PC-3 (cell line): ENCODE measurements around the gene MARCHF9. TPM values are rescaled to one million over a fixed set of nuclear protein-coding genes. Genes with fewer than 3 reads are reported as not detected.

Source experiments
- ATAC-seq: fragments of 200-7000 bp; cut with Tn5 transposase; 2 replicates; pipeline ENCODE4 v1.9.1; 2020; ENCODE audit warnings: mild to moderate bottlenecking, moderate library complexity
- BruUV-seq: library from RNA; stranded (reverse); fragments of 400-500 nt; replicated peaks from 2 replicates; lab custom pipeline; 2021; lab: Mats Ljungman, UMichigan
- CTCF ChIA-PET: fragments of 300-600 bp; sonication (Branson Sonifier 250); formaldehyde crosslinking; loops from one replicate; lab custom pipeline; 2022; ENCODE audit warnings: antibody characterized with exemption; lab: Charles Lee
- POLR2A ChIA-PET: fragments of 300-600 bp; sonication (Branson Sonifier 250); formaldehyde crosslinking; loops from one replicate; lab custom pipeline; 2022; ENCODE audit warnings: antibody characterized with exemption; ENCODE audit not compliant: unreplicated experiment; lab: Charles Lee
- DNase-seq: peaks from one replicate; pipeline ENCODE4 v3.0.0-alpha.2; 2015
- H2AFZ ChIP-seq: fragments of 300-600 bp; sonication (generic); 2 replicates; pipeline ENCODE4 v1.6.0; 2016; ENCODE audit warnings: antibody characterized with exemption, low read length
- H3F3A ChIP-seq: fragments of 300-600 bp; sonication (generic); one replicate; pipeline ENCODE4 v1.6.0; 2017; ENCODE audit warnings: antibody characterized with exemption, low read length, control low read depth, mild to moderate bottlenecking; ENCODE audit not compliant: unreplicated experiment
- H3K27ac ChIP-seq: fragments of 300-600 bp; sonication (generic); 2 replicates; pipeline ENCODE4 v1.5.1; 2016; ENCODE audit warnings: mild to moderate bottlenecking, low read length
- H3K27me3 ChIP-seq: fragments of 300-600 bp; sonication (generic); 2 replicates; pipeline ENCODE4 v1.6.1; 2016; ENCODE audit warnings: low read length, mixed read lengths
- H3K36me3 ChIP-seq: fragments of 300-600 bp; sonication (generic); 2 replicates; pipeline ENCODE4 v1.6.1; 2016; ENCODE audit warnings: low read depth, mixed run types, low read length, mixed read lengths
- H3K4me1 ChIP-seq: fragments of 300-600 bp; sonication (generic); 2 replicates; pipeline ENCODE4 v1.5.1; 2016; ENCODE audit warnings: low read length; ENCODE audit not compliant: insufficient read depth
- H3K4me2 ChIP-seq: fragments of 300-600 bp; sonication (generic); 2 replicates; pipeline ENCODE4 v1.6.0; 2016; ENCODE audit warnings: low read length
- H3K4me3 ChIP-seq: fragments of 300-600 bp; sonication (generic); 2 replicates; pipeline ENCODE4 v1.5.1; 2016; ENCODE audit warnings: mild to moderate bottlenecking, low read length, mixed read lengths
- H3K79me2 ChIP-seq: fragments of 300-600 bp; sonication (generic); 2 replicates; pipeline ENCODE4 v1.6.1; 2017; ENCODE audit warnings: low read length, mixed read lengths
- H3K9ac ChIP-seq: fragments of 300-600 bp; sonication (generic); 2 replicates; pipeline ENCODE4 v1.6.0; 2016; ENCODE audit warnings: mild to moderate bottlenecking, low read length
- H3K9me2 ChIP-seq: fragments of 300-600 bp; sonication (generic); replicated peaks from 2 replicates; pipeline ENCODE4 v1.6.1; 2016; ENCODE audit warnings: mixed run types, low read length, mixed read lengths
- H3K9me3 ChIP-seq: fragments of 300-600 bp; sonication (generic); 2 replicates; pipeline ENCODE4 v1.6.1; 2016; ENCODE audit warnings: low read length, mixed read lengths
- H4K20me1 ChIP-seq: fragments of 300-600 bp; sonication (generic); 2 replicates; pipeline ENCODE4 v1.6.1; 2016; ENCODE audit warnings: low read length, mixed read lengths
- CTCF ChIP-seq: fragments of 300-600 bp; sonication (generic); conservative IDR thresholded peaks from 2 replicates; pipeline ENCODE4 v1.5.1; 2017; ENCODE audit warnings: antibody characterized with exemption, low read depth, mild to moderate bottlenecking, low read length
- EZH2 ChIP-seq: fragments of 300-600 bp; sonication (generic); IDR thresholded peaks from one replicate; pipeline ENCODE4 v1.6.1; 2017; ENCODE audit warnings: antibody characterized with exemption, mild to moderate bottlenecking, low read length; ENCODE audit not compliant: unreplicated experiment
- EZH2phosphoT487 ChIP-seq: fragments of 300-600 bp; sonication (generic); IDR thresholded peaks from 2 replicates; pipeline ENCODE4 v1.6.1; 2018; ENCODE audit warnings: mild to moderate bottlenecking, antibody characterized with exemption, low read length, borderline replicate concordance
- intact Hi-C: fragments of 100-400 bp; cut with micrococcal nuclease; formaldehyde crosslinking; loops from 2 replicates; pipeline ENCODE4 v1.9.0; 2023
- total RNA-seq: library from RNA; depleted of rRNA; stranded (reverse); fragments of >200 nt; gene quantifications from 2 replicates; pipeline ENCODE4 v1.2.3, GENCODE V29; 2014

MARCHF9 gene
- total RNA-seq, 1 experiment from 2014 or later: 13.4 TPM

GRCh38 chr12:57740656-57741412, 14.1 kb upstream of the MARCHF9 start:
- DNase-seq: no peak
- Histone ChIP-seq H3K4me3 (no peak overlapping the region), H3K9ac (no peak overlapping the region), H3K4me1 (peaks cover 17% of the 10 kb centered on the region), H3K27me3 (peaks cover 38% of the 10 kb centered on the region), H3F3A (no peaks in the 10 kb centered on the region), H3K4me2 (no peak overlapping the region), H3K27ac (no peak overlapping the region), H4K20me1 (no peaks in the 10 kb centered on the region), H3K36me3 (no peaks in the 10 kb centered on the region), H2AFZ (no peak overlapping the region), H3K79me2 (no peaks in the 10 kb centered on the region), H3K9me3 (no peaks in the 10 kb centered on the region), H3K9me2 (no peaks in the 10 kb centered on the region)
- ChIA-PET CTCF (no interaction called here), POLR2A (no interaction called here)
- intact Hi-C loops: no loop called here
- BruUV-seq: no TSS peak
- no peak for ATAC-seq
- no peak for TF ChIP-seq EZH2phosphoT487
- no peak for TF ChIP-seq EZH2
- no peak for TF ChIP-seq CTCF

- ChIA-PET CTCF (no interaction called here), POLR2A (no interaction called here)
- no peaks in the 10 kb centered on the region for H4K20me1 ChIP-seq
- DNase-seq: no peak
- no peak overlapping the region for H3K9ac ChIP-seq
- H3K9me3 ChIP-seq: no peaks in the 10 kb centered on the region
- no peaks in the 10 kb centered on the region for H3K36me3 ChIP-seq
- no peak for ATAC-seq
- peaks cover 12% of the 10 kb centered on the region for H3K4me1 ChIP-seq
- H3F3A ChIP-seq: peaks cover 4% of the 10 kb centered on the region
- no TSS peak for BruUV-seq
- no peak overlapping the region for H2AFZ ChIP-seq
- no peak overlapping the region for H3K4me2 ChIP-seq
- H3K27me3 ChIP-seq: peaks cover 33% of the 10 kb centered on the region
- TF ChIP-seq EZH2phosphoT487 (no peak), EZH2 (no peak), CTCF (no peak)
- no peak overlapping the region for H3K4me3 ChIP-seq
- intact Hi-C loops: no loop called here
- no peaks in the 10 kb centered on the region for H3K9me2 ChIP-seq
- no peaks in the 10 kb centered on the region for H3K79me2 ChIP-seq
- H3K27ac ChIP-seq: no peak overlapping the region
These were observed 13.5 kb upstream of the MARCHF9 start for GRCh38 chr12:57741413-57741789.
